ENCODE data around the gene ZEB2.

ZEB2 gene

DNA sequence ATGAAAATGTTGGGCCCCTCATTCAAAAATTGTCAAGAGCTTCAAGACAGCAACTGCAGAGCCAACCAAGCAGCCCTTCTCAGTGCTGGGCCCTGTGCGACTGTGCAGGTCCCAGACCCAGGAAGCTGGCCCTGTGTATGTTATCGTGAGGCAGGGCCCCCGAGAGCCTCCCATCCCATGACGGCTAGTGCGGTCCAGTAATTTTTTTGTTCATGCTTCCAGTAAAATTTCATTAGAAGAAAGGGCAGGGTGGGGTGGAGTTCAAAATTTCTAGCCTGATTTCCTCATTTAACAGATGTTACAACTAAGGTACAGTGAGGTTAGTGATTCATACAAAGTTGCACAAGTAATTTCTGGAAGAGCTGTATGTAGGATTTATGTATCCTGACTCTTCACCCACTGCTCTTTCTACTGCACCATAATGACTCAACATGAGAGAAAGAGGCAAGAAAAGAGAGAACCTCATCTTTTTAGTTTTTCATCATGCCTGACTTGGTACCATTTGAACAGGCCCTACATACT lies 105.5 kb downstream of the ZEB2 start:
- DNase-seq = peak; percentile 26

GRCh38 chr2:144412709-144413108 lies 107.2 kb downstream of the ZEB2 start:
- peak; percentile 41 for DNase-seq

- DNase-seq = no peak
Measured at GRCh38 chr2:144411473-144411872, 108.4 kb downstream of the ZEB2 start.

GRCh38 chr2:144409241-144409640 lies 110.7 kb downstream of the ZEB2 start:
- no peak for DNase-seq

GRCh38 chr2:144407262-144407661 lies 112.7 kb downstream of the ZEB2 start:
- DNase-seq = no peak

GRCh38 chr2:144405982-144406788 lies 113.7 kb downstream of the ZEB2 start:
- DNase-seq = no peak

DNA sequence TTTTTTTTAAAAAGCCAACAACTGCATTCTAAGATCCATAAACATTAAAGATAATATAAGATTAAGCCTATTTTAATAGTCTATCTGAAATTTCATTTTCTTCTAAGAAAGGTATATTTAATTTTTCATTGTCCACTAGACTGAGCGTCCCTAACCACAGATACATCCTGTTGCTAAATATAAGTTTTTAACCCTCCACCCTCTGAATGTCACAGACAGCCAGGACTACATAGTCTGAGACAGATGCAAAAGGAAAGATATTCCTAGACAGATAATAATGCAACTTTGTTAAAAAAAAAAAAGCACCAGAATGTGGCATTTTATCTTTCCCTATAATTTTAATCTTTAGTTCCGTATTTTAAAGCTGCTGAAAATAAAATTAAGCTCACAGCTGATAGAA lies 114.6 kb downstream of the ZEB2 start:
- peak; percentile 52 for DNase-seq

DNA sequence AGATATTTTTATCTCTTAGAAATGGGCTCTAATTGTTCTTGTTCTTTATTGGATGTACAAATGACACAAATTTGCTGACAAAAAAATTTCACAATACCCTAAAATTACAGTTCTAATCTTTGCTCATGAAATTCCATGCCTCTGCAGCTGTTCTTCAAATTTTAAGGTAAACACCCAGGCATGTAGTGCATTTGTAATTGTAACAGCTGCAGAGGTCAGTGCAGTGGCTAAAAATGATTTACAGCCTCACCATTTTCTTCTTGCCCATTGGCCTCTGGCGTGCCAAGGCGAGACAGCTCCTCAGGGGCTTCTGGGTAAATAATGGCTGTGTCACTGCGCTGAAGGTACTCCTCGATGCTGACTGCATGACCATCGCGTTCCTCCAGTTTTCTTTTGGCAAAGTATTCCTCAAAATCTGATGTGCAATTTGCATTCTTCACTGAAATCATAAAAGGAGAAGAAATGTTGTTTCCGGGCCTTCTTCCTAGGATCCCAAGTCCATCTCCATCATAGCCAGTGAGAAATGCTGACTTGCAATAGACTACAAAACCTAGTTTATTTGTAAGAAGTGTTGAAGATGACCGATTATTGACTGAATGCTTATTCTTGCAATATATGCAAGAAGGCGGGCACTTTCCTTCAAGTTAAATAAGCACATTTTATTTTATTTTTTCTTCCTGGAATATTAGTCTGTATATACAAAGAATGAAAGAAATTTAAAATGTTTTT lies 115.2 kb downstream of the ZEB2 start:
- no peak for DNase-seq

DNA sequence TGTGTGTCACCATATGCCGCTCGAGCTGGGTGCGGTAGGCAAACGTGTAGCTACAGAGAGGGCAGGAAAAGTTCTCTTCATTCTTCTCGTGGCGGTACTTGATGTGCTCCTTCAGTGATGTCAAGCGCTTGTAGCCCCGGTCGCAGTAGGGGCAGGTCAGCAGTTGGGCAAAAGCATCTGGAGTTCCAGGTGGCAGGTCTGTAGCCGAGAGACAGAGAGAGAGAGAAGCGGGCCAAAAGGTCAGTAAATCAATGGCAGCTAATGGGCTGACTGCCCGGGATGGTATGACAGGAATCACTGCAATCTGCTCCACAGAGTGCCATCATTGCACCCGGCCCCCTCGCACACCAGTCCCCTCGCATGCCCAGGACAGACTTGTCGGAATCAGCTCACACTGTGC lies 116.0 kb downstream of the ZEB2 start:
- no peak for DNase-seq

- no peak for DNase-seq
Measured at GRCh38 chr2:144402251-144402650, 117.7 kb downstream of the ZEB2 start.

DNA sequence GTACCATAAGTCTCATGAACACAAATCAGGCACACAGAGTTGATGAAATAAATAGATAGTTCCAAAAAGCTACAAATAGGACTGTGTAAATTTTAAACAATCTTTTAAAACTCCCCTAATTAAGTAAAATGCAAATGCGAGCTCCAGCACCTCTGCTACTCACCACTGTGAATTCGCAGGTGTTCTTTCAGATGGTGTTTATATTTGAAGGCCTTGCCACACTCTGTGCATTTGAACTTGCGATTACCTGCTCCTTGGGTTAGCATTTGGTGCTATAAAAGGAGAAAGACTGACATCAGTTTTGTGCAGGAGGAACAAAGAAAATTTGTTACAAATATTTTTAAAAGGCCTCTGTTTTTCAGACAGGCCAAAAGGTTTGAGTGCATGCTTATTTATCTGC lies 118.9 kb downstream of the ZEB2 start:
- DNase-seq = no peak

- DNase-seq = no peak
Measured at GRCh38 chr2:144396318-144396717, 123.6 kb downstream of the ZEB2 start.

DNA sequence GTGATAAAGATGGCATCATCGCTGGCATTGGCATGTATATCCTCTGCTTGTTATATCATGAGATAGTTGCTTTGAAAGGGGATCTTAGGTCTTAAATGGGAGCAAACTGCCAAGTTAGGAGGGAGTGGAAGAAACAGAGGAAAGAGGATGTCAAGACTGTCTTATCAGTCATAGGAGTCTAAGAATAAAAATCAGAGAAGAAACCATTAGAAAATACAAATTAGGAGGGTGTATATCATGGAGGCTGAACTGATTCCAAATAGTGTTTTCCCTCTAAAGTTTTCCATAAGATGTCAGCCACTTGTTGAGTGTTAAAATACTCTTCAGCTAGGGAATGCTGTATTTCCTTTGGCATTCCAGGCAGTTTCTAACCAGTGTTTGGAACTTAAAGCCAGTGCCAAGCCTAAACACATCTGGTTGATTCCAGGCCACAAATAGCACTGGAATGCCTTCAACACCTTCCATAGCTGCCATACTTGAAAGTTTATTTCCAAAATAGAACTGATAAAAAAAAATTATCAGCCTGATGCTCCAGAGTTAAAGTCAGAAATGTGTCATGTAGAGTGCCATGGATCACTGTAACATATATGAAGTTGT lies 129.4 kb downstream of the ZEB2 start:
- no peak for DNase-seq

GRCh38 chr2:144389930-144390311 lies 130.0 kb downstream of the ZEB2 start:
- DNase-seq = no peak

DNA sequence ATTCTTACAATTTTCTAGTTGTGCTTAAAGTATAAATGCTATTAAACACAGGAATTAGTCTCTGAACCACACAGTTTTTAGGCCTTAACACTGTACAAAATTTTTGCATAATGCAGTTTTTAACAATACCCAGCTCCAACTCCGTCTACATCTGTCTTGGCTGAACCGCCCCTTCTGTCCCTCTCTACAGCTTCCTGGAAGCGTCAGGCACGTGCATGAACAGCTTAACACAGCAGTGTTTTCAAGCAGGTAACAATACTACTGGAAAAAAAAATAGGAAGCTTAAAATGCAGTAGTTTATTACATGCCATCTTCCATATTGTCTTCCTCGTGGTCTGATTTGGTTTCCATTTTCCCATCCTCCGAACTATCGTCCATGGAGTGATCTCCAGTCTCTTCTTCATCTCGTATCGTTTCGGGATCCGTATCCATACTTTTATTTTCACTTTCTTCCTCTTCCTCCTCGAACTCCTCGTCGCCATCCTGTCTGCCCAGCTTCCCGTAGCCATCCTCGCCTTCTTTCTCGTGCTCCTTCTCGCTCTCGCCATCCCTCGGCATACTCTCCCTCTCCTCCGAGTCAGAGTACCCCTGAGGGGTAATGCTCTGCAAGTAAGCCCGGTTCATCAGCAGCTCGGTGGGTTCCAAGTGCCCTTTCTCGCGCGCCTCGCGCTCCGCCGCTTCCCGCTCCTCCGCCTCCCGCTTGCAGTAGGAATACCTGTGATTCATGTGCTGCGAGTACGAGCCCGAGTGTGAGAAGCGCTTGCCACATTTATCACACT lies 130.6 kb downstream of the ZEB2 start:
- no peak for DNase-seq

GRCh38 chr2:144385381-144385780 lies 134.5 kb downstream of the ZEB2 start:
- no peak for DNase-seq

- DNase-seq = no peak
Measured at GRCh38 chr2:144383571-144384100, 136.3 kb downstream of the ZEB2 start.

- peak; percentile 85 for DNase-seq
Measured at GRCh38 chr2:144382849-144383248, 137.1 kb downstream of the ZEB2 start.

GRCh38 chr2:144381716-144382115 lies 138.2 kb downstream of the ZEB2 start:
- no peak for DNase-seq

- peak; percentile 50 for DNase-seq
Measured at GRCh38 chr2:144379851-144380311, 140.0 kb downstream of the ZEB2 start.

- DNase-seq = no peak
Measured at GRCh38 chr2:144378551-144378950, 141.4 kb downstream of the ZEB2 start.

GRCh38 chr2:144377914-144378313 lies 142.0 kb downstream of the ZEB2 start:
- DNase-seq = peak; percentile 53

- no peak for DNase-seq
Measured at GRCh38 chr2:144376926-144377325, 143.0 kb downstream of the ZEB2 start.

All from hematopoietic multipotent progenitor cell treated with erythropoietin and hydrocortisone succinate and interleukin-3 and kit ligand, for 6 days (in vitro differentiated cells).